Activated T-helper 2 cell treated with anti-CD3 and anti-CD28 coated beads, Interferon-gamma antibody, Interleukin-2, Interleukin-4, amounts not matched to agents 10 μg/mL and 5 μg/mL and 100 μg/mL, durations not matched to agents 14 hours and 24 hours and 36 hours (primary cell): Measurements from ENCODE around the gene FAM83D. TPM values are rescaled to one million over a fixed set of nuclear protein-coding genes. Genes with fewer than 3 reads are reported as not detected.

Source experiments
- DNase-seq: peaks from one replicate; pipeline ENCODE4 v3.0.0; 2021; ENCODE audit warnings: low spot score
- H3K27ac Mint-ChIP-seq: one replicate; pipeline ENCODE4 v1.8.0; 2021; ENCODE audit warnings: mixed read lengths
- H3K27me3 Mint-ChIP-seq: one replicate; pipeline ENCODE4 v1.8.0; 2021; ENCODE audit warnings: low read depth, mixed read lengths
- H3K36me3 Mint-ChIP-seq: one replicate; pipeline ENCODE4 v1.8.0; 2021; ENCODE audit warnings: low read depth, mixed read lengths
- H3K4me1 Mint-ChIP-seq: one replicate; pipeline ENCODE4 v1.8.0; 2021; ENCODE audit warnings: low read depth, mixed read lengths
- H3K4me3 Mint-ChIP-seq: one replicate; pipeline ENCODE4 v1.8.0; 2021; ENCODE audit warnings: low read depth, mild to moderate bottlenecking, moderate library complexity, mixed read lengths
- H3K9me3 Mint-ChIP-seq: one replicate; pipeline ENCODE4 v1.8.0; 2021; ENCODE audit warnings: mixed read lengths
- intact Hi-C: fragments of 100-400 bp; cut with micrococcal nuclease; formaldehyde crosslinking; loops from one replicate; pipeline ENCODE4 v1.15.1; 2023
- total RNA-seq: library from RNA; stranded (reverse); gene quantifications from 2 replicates; pipeline ENCODE4 v1.2.3, GENCODE V29; 2022

Gene FAM83D
- total RNA-seq, 1 donor from 2014 or later: 15.6 TPM

DNA sequence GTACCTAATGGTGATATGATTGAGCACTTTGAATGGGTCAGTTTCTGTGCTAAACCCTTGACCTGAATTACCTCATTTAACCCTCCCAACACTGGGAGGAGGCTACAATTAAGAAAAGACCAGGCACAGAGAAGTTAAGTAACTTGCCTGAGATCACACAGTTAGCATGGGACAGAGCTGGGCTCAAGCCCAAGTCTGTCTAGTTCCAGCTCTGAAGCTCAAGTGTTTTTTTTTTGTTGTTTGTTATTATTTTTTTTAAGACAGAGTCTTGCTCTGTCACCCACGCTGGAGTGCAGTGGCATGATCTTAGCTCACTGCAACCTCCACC lies 4.0 kb downstream of the FAM83D start:
- Mint-ChIP-seq H3K4me3 (no peak overlapping the region), H3K27me3 (no peaks in the 10 kb centered on the region), H3K9me3 (no peaks in the 10 kb centered on the region), H3K27ac (no peak overlapping the region), H3K36me3 (peaks cover 29% of the 10 kb centered on the region), H3K4me1 (peaks cover 46% of the 10 kb centered on the region)
- intact Hi-C loops: no loop called here
- no peak for DNase-seq

DNA sequence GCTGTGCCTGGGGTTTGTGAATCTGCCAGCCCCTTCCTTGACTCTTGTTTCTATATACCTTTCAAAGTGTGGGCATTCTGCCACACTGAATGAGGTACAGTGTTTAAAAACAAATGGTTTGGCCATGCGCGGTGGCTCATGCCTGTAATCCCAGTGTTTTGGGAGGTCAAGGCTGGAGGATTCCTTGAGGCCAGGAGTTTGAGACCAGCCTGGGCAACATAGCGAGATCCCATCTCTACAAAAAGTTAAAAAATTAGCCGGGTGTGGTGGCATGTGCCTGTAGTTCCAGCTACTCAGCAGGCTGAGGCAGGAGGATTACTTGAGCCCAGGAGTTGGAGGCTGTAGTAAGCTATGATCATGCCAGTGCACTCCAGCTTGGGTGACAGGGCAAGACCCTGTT lies 5.8 kb downstream of the FAM83D start:
- H3K27me3 Mint-ChIP-seq: no peaks in the 10 kb centered on the region

DNA sequence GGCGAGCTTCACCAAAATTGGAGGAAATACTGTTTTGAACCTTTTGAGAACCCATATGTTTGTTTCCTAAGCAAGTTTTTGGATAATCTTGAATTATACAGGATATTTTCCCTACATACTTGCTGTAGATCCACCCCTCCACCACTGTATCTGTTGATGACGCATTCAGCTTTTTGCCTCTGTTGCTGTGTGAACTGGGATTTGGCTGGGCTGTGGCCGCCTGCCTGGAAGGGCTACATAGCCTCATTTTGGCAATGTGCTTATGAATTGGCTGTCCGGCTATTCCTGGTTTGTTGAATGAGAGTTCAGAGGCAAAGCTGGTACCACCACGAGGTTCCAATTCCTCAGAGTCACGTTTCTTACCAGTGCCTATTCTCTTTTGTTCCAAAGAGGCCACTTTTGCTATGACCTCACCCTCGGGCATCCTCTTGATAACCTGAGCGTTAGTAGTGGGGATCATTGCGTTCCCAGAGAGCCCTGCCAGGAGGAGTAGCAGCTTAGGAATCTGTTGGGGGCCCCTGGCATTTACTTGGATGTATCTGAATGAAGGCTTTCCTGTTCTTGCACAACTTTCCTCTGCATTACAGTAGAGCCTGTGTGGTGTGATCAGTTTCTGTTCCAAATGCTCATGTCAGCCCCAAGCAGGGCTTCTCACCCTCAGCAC lies 6.4 kb downstream of the FAM83D start:
- Mint-ChIP-seq H3K9me3 (no peaks in the 10 kb centered on the region), H3K4me1 (peaks cover 54% of the 10 kb centered on the region), H3K27ac (peak overlapping the region; percentile 55), H3K27me3 (no peaks in the 10 kb centered on the region), H3K36me3 (peaks cover 40% of the 10 kb centered on the region), H3K4me3 (no peak overlapping the region)
- intact Hi-C loops: no loop called here
- DNase-seq: no peak

More for the DNA sequence above, 5.8 kb downstream of the FAM83D start:
- intact Hi-C loops: no loop called here
- peaks cover 39% of the 10 kb centered on the region for H3K36me3 Mint-ChIP-seq
- H3K9me3 Mint-ChIP-seq: no peaks in the 10 kb centered on the region
- no peak overlapping the region for H3K4me3 Mint-ChIP-seq
- H3K27ac Mint-ChIP-seq: no peak overlapping the region
- peaks cover 54% of the 10 kb centered on the region for H3K4me1 Mint-ChIP-seq
- no peak for DNase-seq

DNA sequence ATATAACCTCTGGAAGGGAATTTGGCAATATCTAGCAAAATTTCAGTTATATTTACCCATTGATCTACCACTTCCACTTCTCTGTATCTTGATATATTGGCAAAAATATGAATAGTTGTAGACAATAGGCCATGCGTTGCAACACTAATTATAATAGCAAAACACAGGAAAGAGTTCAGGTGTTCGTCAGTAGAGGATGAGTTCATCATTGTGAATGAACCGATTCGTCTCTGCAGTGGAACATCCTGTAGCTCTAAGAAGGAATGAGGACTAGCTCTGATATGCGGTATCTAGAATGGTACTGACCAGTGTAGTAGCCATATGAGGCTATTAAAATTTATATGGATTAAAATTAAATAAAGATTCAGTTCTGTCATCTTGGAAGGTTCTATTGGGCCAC lies 8.3 kb downstream of the FAM83D start:
- H3K9me3 Mint-ChIP-seq: no peaks in the 10 kb centered on the region
- no peak overlapping the region for H3K27ac Mint-ChIP-seq
- no peak overlapping the region for H3K4me3 Mint-ChIP-seq
- peaks cover 38% of the 10 kb centered on the region for H3K36me3 Mint-ChIP-seq
- no peak for DNase-seq
- peaks cover 49% of the 10 kb centered on the region for H3K4me1 Mint-ChIP-seq
- intact Hi-C loops: no loop called here
- H3K27me3 Mint-ChIP-seq: no peaks in the 10 kb centered on the region

DNA sequence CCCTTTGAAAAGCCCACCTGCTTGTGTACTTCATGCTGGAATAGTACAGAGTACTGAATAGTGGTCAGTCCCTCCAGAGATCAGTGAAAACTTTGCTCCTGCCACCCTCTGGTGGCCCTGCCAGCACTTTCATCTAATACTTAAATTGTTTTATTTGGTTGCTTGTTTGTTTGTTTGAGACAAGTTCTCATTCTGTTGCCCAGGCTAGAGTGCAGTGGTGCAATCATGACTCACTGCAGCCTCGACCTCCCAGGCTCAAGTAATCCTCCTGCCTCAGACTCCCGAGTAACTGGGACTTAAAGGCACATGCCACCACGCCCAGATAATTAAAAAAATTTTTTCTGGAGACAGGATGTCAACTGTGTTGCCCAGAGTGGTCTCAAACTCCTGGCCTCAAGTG lies 9.1 kb downstream of the FAM83D start:
- H3K27me3 Mint-ChIP-seq: no peaks in the 10 kb centered on the region
- no peak overlapping the region for H3K4me3 Mint-ChIP-seq
- H3K4me1 Mint-ChIP-seq: peaks cover 45% of the 10 kb centered on the region
- peak overlapping the region; percentile 25 for H3K27ac Mint-ChIP-seq
- no peak for DNase-seq
- intact Hi-C loops: no loop called here
- no peaks in the 10 kb centered on the region for H3K9me3 Mint-ChIP-seq
- H3K36me3 Mint-ChIP-seq: peaks cover 38% of the 10 kb centered on the region

DNA sequence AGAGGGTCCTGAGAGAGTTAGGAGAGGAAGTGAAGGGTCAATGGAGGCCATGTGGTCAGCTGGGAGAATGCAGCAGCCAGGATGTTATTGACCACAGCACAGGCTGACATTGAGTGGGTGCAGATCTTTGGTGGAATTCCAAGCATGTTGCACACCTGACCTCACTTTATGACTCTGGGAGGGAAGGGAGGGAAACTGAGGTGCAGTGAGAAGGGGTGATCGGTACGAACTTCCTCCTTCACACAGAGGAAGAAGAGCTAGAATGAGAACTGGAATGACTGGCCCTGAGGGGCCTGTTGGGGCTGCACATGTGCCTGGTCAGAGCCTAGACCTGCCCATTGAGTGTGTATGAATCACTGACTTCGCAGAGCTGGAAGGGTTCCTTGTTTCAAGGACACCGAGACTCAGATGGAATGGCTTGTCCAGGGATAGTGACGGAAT lies 9.8 kb downstream of the FAM83D start:
- no peak overlapping the region for H3K27ac Mint-ChIP-seq
- intact Hi-C loops: no loop called here
- no peaks in the 10 kb centered on the region for H3K27me3 Mint-ChIP-seq
- H3K9me3 Mint-ChIP-seq: no peaks in the 10 kb centered on the region
- peaks cover 40% of the 10 kb centered on the region for H3K36me3 Mint-ChIP-seq
- no peak overlapping the region for H3K4me3 Mint-ChIP-seq
- peaks cover 44% of the 10 kb centered on the region for H3K4me1 Mint-ChIP-seq
- no peak for DNase-seq

DNA sequence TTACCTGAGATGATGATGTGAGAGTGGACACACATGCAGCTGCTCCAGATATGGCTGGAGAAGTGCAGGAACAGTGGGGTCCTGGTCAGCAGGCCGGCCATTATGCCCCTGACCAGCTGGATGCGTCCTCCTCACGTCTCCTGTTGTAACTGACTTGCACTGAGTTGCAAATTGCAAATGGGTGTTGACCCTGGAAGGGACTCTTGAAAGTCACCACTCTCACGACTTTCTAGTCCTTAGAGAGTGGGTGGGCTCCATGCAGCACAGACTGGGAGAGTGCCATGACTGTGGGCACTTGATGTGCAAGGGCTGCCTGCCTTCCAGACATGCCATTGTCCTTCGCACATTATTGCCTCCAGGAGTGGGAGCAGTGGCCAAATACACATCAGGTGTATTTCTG lies 10.8 kb downstream of the FAM83D start:
- DNase-seq: no peak

DNA sequence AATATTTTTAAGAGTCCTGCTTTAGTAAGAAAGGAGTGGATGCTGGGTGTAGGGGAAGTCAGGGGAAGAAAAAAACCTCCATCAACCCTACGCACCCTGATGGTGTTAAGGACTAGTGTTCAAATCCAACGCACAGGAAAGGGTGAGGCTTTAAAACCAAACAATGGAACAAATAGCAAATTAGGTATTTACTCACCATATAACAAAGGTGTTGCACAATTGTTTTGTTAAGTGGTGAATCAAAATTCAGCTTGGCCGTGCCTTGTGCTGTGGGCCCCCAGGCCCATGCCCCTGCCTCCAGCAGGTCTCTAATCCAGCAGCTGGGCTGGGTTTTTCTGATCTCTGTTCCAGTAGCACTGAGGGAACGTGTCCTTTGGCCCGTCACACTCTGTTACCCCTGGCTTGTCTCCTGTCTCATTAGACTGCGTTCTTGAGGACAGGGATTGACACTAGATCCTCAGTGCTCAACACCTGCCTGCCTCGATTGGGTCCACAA lies 11.8 kb downstream of the FAM83D start:
- peaks cover 31% of the 10 kb centered on the region for H3K4me1 Mint-ChIP-seq
- no peak for DNase-seq
- H3K27me3 Mint-ChIP-seq: no peaks in the 10 kb centered on the region
- no peaks in the 10 kb centered on the region for H3K9me3 Mint-ChIP-seq
- intact Hi-C loops: no loop called here
- H3K36me3 Mint-ChIP-seq: peaks cover 57% of the 10 kb centered on the region
- H3K27ac Mint-ChIP-seq: no peak overlapping the region
- H3K4me3 Mint-ChIP-seq: no peak overlapping the region

More for the DNA sequence above, 10.8 kb downstream of the FAM83D start:
- Mint-ChIP-seq H3K27me3 (no peaks in the 10 kb centered on the region), H3K27ac (no peak overlapping the region), H3K9me3 (no peaks in the 10 kb centered on the region), H3K4me1 (peaks cover 37% of the 10 kb centered on the region), H3K4me3 (no peak overlapping the region), H3K36me3 (peaks cover 50% of the 10 kb centered on the region)
- intact Hi-C loops: no loop called here

DNA sequence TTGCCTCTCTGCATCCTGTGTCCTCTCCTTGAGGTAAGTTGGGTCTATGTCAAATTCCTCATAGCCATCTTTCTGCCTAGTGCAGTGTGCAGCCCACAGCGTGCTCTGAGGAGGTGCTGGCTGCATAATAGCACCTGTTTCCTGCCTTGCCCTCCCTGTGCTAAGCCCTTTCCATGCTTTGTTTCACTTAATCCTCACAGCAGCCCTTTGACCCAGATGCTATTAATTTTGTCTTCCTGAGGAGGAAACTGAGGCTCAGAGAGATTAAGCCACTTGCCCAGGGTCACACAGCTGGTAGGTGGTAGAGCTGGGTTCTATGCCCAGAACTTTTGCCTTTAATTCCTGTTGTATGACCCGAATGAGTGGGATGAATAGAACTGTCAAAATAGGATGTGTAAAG lies 13.5 kb downstream of the FAM83D start:
- peaks cover 24% of the 10 kb centered on the region for H3K4me1 Mint-ChIP-seq

DNA sequence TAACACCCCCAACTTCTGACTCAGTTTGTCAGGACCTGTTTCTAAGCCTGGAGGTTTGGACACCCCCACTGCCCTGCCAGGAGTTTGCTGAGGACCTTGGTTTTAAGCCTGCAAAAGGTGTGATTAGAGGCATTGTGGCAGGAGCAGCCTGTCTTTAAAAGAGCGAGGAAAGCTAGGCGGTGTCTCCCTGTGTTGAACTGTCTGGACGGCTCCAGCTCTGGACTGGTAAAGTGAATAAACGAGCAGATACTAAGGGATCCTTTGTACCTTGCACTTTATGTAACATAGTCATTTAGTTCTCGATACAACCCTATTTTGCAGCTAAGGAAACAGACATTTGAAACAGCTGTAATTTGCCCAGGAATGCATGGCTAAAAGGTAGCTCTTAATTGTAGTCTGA lies 14.4 kb downstream of the FAM83D start:
- H3K4me1 Mint-ChIP-seq: peaks cover 19% of the 10 kb centered on the region
- intact Hi-C loops: no loop called here
- no peak overlapping the region for H3K27ac Mint-ChIP-seq
- peaks cover 58% of the 10 kb centered on the region for H3K36me3 Mint-ChIP-seq
- DNase-seq: no peak
- no peaks in the 10 kb centered on the region for H3K27me3 Mint-ChIP-seq
- no peak overlapping the region for H3K4me3 Mint-ChIP-seq
- no peaks in the 10 kb centered on the region for H3K9me3 Mint-ChIP-seq

More for the DNA sequence above, 13.5 kb downstream of the FAM83D start:
- no peak for DNase-seq
- intact Hi-C loops: no loop called here
- Mint-ChIP-seq H3K27me3 (no peaks in the 10 kb centered on the region), H3K4me3 (no peak overlapping the region), H3K9me3 (no peaks in the 10 kb centered on the region), H3K36me3 (peaks cover 60% of the 10 kb centered on the region), H3K27ac (no peak overlapping the region)

DNA sequence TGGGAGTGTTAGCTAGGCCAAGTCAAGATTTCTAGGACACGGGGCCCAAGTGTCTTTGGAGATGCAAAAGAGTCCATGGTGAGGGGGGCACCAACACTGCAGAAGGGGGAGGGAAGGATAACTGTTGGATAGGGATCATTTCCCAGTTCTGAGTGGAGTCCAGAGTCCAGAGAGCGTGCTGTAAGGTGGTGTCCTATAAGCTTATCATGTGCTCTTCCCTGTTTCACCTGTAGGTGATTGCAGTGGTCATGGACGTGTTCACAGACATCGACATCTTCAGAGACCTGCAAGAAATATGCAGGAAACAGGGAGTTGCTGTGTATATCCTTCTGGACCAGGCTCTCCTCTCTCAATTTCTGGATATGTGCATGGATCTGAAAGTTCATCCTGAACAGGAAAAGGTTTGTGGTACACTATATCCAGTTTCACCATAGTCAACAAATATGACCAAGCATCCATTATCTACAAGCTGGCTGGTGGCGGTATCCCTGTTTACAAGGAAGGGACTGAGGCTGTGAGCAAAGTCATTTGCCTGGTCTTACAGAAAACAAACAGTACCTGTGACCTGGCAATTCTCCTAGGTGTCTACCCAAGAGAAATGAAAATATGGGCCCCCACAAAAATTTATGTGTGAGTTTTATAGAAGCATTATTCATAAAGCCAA lies 15.6 kb downstream of the FAM83D start:
- intact Hi-C loops: no loop called here
- Mint-ChIP-seq H3K27ac (peak overlapping the region; percentile 57), H3K27me3 (no peaks in the 10 kb centered on the region), H3K4me3 (no peak overlapping the region), H3K9me3 (no peaks in the 10 kb centered on the region), H3K36me3 (peaks cover 61% of the 10 kb centered on the region), H3K4me1 (peaks cover 14% of the 10 kb centered on the region)
- no peak for DNase-seq

DNA sequence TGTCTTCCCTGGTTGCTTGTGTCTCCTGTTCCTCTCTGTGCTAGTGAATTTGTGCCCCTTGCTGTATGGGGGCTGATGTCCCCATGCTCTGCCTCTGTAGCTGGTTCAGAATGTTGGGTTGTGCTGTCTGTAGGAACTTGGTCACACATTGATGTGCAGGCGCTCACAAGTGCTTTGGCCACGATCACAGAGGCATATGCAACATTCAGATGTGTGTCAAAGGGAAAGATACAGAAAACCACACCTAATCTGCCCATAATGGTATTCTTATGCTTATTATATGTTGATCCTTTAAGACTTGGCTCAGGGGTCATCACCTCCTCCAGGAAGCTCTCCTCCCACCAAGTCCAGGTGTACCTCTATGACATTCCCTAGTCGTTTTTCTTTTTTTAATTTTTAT lies 18.8 kb downstream of the FAM83D start:
- Mint-ChIP-seq H3K36me3 (peaks cover 62% of the 10 kb centered on the region), H3K4me3 (no peak overlapping the region), H3K27ac (peak overlapping the region; percentile 55), H3K27me3 (no peaks in the 10 kb centered on the region), H3K4me1 (peaks cover 4% of the 10 kb centered on the region), H3K9me3 (no peaks in the 10 kb centered on the region)
- DNase-seq: no peak
- intact Hi-C loops: no loop called here

DNA sequence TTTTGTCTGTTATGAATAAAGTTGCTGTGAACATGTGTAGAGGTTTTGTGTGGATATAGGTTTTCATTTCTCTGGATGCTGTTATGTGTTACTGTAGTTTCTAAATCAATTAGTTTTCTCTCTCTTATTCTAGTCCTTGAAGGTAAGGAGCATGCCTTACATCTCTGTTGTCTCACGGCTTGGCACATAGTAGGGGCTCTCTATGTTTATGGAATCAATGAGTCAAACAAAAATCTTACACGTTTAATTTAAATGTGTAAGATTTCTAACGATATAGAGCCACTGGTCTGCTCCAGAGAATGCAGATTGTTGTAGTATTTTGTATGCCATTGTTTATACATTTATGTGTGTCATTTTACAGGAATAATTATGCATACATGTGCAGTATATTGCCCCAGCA lies 20.6 kb downstream of the FAM83D start:
- H3K27me3 Mint-ChIP-seq: no peaks in the 10 kb centered on the region
- no peak overlapping the region for H3K27ac Mint-ChIP-seq
- H3K36me3 Mint-ChIP-seq: peaks cover 68% of the 10 kb centered on the region
- H3K9me3 Mint-ChIP-seq: no peaks in the 10 kb centered on the region
- DNase-seq: no peak
- intact Hi-C loops: no loop called here
- no peaks in the 10 kb centered on the region for H3K4me1 Mint-ChIP-seq
- H3K4me3 Mint-ChIP-seq: no peak overlapping the region
